Cerebellar nuclear complex (tissue), 1 donor: ENCODE measurements around the gene IGFBP6.

Experiments
- DNase-seq, 2 experiments: peaks; one replicate each; lab custom pipeline; 2025; lab: John Stamatoyannopoulos, UW

IGFBP6 gene

DNA sequence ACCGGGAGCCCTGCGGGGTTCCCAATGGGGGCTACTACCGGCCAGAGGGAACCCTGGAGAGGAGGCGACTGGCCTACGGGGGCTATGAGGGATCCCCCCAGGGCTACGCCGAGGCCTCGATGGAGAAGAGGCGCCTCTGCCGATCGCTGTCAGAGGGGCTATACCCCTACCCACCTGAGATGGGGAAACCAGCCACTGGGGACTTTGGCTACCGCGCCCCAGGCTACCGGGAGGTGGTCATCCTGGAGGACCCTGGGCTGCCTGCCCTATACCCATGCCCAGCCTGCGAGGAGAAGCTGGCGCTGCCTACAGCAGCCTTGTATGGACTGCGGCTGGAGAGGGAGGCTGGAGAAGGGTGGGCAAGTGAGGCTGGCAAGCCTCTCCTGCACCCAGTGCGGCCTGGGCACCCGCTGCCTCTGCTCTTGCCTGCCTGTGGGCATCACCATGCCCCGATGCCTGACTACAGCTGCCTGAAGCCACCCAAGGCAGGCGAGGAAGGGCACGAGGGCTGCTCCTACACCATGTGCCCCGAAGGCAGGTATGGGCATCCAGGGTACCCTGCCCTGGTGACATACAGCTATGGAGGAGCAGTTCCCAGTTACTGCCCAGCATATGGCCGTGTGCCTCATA, 37.9 kb upstream of the IGFBP6 start:
- no peak for DNase-seq

DNA sequence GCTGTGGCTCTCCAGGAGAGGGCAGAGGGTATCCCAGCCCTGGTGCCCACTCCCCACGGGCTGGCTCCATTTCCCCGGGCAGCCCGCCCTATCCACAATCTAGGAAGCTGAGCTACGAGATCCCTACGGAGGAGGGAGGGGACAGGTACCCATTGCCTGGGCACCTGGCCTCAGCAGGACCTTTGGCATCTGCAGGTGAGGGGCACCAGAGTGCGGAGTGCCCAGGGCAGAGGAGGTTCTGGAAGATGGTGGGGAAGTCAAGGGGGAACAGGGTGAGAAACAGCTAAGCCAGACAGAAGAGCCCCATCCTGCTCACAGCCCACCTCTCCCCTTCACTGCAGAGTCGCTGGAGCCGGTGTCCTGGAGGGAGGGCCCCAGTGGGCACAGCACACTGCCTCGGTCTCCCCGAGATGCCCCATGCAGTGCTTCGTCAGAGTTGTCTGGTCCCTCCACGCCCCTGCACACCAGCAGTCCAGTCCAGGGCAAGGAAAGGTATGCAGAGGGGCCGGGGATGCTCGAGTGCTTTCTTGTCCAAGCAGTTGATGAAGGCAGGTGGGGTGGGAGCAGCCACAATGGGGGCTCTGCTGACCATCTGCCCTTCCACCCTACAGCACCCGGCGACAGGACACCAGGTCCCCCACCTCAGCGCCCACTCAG, 37.3 kb upstream of the IGFBP6 start:
- DNase-seq, result no peak

DNA sequence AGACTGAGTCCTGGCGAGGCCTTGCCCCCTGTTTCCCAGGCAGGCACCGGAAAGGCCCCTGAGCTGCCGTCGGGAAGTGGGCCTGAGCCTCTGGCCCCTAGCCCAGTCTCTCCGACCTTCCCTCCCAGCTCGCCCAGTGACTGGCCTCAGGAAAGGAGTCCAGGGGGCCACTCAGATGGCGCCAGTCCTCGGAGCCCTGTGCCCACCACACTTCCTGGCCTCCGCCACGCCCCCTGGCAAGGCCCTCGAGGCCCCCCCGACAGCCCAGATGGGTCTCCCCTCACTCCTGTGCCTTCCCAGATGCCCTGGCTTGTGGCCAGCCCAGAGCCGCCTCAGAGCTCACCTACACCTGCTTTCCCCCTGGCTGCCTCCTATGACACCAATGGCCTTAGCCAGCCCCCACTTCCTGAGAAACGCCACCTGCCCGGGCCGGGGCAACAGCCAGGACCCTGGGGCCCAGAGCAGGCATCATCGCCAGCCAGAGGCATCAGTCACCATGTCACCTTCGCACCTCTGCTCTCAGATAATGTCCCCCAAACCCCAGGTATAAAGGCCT, 36.7 kb upstream of the IGFBP6 start:
- no peak for DNase-seq

DNA sequence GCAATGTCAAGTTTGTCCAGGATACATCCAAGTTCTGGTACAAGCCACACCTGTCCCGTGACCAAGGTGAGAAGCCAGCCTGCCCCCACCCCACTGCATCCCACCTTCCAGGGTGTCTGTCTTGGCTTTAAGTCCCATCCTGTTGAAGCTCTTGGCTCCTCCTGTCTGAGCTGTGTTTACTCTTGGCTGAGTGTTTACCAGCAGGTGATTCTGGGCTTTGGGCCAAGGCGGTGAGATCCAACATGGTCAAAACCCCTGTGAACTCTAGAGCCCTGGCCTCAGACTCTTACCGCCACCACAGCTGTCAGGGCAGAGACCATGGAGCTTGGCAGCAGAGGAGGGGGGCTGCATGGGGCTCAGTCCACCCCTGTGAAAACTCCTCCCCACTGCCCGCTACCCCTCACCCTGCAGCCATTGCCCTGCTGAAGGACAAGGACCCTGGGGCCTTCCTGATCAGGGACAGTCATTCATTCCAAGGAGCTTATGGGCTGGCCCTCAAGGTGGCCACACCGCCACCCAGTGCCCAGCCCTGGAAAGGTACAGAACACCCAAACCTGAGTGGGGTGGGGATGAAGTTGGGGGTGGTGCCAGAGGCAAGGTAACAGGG, 36.0 kb upstream of the IGFBP6 start:
- DNase-seq, result no peak

DNA sequence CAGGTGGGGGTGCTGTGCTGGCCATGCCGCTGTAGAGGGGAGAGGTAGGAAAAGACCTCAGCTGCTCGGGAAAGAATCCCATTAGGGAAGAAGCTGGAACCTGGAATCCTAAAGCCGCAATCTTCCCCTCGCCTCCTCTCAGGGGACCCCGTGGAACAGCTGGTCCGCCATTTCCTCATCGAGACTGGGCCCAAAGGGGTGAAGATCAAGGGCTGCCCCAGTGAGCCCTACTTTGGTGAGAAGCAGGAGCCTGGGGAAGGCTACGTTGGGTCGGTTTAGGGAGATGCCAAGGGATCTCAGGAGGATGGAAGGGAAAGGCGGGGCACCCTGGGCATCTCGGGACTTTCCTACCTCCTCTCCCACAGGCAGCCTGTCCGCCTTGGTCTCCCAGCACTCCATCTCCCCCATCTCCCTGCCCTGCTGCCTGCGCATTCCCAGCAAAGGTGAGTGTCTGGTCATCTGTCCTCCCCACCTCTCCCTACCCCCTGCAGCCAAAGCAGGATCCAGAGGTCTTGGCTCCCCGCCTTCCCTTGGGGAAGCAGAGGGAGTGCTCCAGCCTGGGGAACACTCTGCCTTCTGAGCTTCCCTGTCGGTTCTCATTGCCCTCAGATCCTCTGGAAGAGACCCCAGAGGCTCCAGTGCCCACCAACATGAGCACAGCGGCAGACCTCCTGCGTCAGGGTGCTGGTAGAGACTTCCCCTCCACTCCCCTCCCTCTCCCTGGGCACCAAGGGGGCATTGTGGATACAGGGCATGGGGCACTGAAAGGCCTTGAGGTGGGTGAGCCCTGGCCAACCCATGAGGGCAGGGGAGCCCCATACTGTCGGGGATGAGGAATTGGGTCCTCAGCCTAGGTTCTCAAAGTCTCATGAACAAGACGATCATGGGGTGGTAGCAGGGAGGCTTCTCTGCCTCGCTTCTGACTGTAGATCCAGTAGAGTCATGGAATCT, 35.2 kb upstream of the IGFBP6 start:
- DNase-seq, result no peak

DNA sequence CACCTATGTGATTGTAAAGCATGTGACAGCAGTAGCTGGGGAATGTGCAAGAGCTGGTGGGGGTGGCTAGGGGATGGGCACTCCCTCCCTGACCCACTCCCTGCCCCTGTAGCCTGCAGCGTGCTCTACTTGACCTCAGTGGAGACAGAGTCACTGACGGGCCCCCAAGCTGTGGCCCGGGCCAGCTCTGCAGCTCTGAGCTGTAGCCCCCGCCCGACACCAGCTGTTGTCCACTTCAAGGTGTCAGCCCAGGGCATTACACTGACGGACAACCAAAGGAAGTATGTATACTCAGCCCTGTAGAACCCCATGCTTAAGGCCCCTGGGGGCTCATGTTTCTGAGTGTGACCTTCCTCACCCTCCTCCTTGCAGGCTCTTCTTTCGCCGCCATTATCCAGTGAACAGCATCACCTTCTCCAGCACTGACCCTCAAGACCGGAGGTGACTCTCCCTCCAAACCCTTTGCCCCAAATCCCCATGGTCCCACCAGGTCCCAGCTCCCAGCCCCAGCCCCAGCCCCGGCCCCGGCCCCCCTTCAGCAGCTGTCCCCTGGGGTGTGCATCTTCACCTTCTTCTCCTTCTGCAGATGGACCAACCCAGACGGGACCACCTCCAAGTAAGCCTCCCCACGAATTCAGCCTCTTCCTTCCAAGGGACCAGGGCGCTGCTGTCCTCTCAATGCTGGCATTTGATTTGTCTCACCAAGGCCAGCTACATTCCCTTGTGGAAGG, 34.3 kb upstream of the IGFBP6 start:
- DNase-seq, result no peak

DNA sequence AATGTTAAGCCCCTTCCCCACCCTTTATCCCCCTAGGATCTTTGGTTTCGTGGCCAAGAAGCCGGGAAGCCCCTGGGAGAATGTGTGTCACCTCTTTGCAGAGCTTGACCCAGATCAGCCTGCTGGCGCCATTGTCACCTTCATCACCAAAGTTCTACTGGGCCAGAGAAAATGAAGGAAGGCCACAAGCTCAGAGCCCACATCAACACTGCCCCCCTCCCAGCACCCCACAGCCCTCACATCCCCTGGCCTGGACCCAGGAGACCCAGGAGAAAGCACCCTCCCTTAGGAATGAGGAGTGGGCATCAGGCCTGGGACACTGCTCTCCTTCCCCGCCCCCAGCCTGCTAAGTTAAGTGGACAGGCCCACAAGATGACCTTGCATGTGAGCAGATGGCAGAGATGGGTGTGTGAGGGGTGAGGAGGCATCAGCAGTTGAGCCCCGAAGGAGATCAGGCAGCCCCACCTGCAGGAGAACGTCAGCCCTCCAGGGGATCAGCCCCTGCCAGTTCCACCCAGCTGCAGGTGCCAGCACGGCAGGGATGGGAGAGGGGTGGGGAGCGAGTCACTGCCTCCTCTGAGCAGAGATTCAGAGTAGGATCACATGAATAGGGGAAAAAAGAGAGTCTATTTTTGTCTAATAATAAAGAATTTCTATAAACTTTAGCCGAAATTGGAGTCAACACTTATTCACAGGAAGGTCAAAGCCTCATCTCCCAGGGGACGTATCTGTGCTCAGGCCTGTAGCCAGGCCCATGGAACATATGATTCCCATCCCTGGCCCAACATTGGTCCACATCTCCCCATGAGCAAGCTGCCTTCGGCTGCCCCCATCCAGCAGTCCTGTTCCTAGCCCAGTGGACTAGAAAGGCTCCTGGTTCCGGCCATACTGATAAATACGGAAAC, 33.5 kb upstream of the IGFBP6 start:
- no peak for DNase-seq

DNA sequence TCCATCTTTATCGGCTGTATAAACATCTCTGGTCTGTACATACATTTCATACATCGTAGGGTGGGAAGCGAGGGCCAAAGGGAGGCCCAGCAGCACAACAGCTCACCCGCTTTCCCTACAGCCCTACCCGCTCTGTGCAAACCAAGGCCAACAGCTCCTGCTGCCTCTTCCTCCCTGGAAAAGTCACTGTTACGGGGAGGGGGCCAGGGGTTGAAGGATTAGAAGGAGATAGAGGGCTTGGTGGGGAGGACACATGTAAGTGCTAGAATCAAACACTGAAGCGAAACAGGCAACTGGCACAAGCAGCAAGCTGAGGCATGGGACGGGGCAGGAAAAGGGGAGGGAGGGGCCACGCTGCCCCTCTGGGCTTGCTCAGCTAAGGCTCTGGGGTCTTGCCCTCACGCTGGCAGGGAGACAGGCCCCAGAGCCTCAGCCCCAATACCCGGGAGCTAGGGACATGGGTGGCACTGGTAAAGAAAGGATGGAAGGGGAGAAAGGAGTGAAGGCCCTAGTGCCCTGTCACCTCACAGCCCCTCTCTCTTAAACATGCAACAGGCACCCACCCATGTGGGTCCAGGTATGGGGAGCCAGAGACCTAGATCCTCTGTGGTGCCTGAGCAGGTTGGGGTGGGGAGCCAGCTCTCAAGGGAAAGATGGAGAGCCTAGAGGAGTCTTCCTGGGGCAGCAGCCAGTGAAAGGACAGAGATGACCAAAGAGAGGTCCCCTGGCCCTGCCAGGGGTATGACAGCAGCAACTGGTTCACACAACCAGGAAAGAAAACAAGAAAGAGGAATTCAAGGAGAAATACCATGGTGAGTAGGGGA, 32.6 kb upstream of the IGFBP6 start:
- no peak for DNase-seq

DNA sequence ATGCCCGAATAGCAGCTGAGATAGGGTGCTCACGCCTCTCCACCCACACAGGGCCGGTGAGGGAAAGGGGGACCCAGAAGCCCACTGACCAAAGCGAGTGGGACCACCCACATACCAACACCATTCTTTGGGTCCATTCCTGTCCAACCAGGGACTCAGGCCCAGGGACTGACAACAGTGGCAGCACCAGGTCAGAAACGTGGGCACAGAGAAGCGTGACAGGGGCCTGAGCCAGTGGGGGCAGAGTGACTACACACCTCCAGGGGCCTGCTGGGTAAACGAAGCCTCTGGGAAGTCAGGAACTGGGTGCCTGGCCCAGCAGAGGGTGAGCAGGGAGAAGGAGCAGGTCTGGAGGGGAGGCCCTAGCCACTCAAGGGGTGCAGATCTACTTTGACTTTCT, 32.0 kb upstream of the IGFBP6 start:
- DNase-seq, result no peak

DNA sequence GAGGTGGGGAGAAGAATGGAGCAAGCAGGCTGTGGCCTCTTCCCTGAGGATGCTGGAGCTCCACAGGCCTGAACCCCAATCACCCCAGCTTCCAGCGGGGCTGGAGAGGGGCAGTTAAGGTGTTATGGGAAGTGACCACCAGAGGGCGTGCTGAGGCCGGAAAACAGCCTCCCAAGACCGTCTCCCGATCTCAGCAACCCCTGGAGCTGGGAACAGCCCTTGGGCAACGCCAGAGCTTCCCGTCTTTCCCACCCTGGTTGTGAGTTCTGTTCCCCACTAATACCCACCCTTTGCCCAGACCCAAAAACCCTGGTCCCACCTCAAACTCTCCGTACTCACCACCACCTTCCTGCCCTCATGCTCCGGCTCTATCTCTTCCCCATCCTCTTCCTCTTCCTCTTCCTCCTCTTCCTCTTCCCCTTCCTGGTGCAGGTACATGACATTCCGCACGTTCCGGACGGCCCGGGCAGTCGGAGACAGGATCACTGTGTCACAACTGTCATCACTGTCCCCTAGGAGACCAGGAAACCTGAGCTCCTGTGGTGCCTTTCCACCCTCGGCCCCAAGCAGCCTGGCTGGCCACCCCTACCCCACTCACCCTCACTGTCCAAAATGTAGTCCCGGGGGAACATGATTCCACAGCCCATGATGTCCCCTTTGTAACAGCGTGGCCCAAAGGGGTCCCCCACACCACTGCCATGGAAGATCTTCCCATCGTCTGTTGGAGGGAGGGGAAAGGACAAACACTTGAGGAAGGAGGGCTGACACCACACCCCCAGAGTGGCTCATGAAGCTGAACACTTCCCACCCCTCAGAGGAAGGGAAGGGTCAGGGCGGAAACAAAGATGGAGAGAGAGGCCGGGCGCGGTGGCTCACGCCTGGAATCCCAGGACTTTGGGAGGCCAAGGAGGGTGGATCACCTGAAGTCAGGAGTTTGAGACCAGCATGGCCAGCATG, 31.2 kb upstream of the IGFBP6 start:
- DNase-seq, result peak in 1 of 2 experiments; percentile 19

DNA sequence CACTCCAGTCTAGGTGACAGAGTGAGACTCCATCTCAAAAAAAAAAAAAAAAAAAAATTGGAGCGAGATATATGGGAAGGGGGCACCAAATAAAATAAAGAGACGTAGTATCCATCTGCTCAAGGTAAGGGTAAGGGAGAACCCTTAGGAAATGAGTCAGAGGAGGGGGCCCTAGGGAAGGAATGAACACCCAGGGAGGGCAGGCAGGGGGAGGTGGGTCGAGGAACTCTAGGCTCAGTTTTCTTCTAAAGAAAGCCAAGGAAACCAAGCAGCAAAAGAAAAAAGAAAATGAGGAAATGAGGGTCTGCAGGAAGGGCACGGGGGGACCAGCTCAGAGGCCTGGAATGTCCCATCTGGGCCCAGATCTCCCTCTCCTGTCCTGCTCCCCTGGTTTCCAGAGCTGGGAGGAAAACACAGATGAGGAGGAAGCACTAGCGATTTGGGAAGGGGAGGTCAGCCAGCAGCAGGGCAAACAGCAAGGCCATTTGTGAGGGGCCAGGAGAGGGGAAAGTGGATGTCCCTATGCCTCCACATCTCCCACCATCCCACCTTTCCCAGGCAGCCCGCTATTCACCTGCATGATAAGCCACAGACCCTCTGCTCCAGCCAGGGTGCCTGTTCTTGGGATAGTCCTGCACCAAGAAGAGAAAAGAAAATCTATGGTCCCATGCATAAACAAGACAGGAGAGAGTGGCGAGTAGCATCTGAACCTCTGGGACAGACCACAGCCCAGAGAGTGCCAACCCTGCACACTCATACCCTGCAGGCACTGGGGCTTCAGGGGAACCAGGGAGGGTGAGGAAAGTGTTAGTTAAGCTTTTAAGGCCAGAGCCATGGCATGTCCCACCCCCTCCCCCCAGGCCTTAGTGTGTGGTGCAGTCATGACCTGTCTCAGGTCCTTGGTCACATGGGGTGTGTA, 30.1 kb upstream of the IGFBP6 start:
- no peak for DNase-seq

DNA sequence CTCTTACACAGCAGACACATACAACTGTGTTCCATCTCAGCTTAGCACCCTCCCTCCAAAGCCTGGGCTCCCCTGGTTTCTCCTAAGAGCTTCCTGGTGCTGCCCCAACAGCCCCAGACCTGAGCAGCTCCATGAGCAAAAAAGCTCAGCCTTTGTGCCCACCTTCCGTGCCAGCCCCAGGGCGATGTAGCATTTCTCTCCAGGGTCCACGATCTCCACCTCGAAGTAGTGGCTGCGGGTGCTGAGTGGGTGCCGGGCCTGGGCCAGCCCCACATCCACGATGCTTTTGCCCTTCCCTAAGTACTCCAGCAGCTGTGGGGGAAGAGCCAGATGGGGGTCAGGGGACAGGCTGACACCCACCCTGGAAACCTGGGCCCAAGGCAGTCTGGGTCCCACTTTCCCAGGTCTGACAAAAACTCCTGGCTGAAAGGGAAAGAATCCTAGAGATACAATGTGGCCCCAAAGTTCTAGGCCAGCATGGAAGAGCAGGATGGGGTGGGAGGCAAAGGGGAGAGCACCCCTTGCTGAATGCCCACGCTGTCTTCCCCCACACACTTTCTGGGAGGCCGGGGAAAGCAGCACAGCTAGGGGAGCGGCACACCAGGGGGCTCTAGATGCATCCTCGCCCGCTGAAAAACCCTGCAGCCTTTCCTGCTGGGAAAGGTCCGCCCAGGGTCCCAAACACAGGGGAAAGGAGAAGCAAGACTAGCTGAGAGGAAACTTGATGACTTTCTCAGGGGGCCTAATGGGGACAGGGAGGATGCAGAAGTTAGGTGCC, 29.3 kb upstream of the IGFBP6 start:
- no peak for DNase-seq

DNA sequence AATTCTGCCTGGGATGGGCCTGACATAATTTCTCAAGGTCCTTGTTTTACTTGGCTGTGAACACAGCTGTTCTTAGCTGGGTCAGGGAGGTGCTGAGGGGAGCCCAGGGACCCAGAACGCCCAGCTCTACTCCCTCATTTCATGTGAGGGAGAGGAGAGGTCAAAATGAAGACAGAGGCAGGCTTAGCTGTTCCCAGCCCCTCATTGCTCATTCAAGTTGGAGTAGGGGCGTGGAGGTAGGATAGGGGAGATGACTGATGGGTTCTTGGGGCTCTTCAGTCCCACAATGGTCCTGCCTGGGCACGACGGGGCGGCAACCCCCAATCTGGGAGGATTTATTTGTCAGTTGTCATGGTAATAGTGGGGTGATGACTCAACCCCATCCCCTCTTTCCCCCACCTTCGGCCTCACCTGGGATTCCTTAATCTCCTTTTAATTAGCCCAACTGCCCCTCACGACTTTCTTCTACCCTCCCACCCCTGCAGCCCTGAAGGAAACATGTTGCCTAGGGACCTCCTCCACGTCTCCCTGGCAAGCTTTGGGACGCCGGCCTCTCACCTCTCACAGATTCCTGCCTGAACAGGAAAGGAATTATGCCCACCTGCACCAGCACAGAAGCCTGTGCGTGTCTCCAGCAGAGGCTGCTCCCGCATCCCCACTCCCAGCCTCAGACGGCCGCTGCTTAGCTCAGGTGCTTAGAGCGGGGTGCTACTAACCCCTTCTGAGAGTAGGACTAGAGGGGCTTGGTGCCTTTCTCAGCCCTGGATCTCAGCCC, 28.5 kb upstream of the IGFBP6 start:
- no peak for DNase-seq

DNA sequence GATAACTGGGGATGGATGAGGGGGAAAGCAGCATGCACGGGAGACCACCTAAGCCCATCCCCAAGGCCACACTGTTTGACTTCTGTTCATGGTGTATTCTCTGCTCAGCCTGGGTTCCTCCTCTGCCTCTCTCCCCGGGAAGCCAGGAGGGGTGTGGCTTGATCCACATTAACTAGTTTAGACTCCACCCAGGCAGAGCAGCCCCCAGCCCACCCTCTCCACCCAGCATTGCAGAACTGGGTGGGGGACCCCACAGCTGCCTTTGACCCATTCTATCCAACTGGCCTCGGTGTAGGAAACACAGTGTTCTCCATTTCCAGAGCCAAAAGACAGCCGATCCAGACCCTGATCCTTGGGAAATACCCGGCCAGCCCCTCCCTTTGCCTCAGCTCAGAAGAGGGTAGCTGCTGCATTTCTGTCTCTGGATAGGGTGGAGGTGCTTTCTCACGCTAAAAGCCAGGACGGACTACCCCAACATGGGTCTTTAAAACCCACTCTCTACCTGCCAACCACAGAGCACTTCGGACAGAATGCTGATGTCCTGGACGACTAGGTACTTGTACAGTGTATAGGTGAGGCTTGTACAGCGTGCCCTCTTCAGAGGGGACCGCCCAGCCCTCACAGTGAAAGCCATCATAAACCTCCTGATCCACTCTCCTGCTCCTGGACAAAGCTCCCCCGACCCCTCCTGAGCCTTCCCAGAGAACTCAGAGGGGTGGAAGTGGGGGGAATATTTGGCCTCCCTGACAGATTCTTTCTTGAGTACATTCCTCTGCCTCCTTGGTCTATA, 27.7 kb upstream of the IGFBP6 start:
- no peak for DNase-seq
